Measurements from ENCODE around the gene NLRP4.
"Not testable (repeated sequence)": the region's sequence is repeated elsewhere in the genome, so short reads cannot be mapped to it uniquely, and the experiment has no call there.

NLRP4 gene

GRCh38 chr19:55877211-55877610 is 40.9 kb downstream of the NLRP4 start:
- DNase-seq (ENCODE audit: low read depth in 2 of 2) = no peak

GRCh38 chr19:55882626-55883025 is 46.3 kb downstream of the NLRP4 start:
- no peak for DNase-seq (ENCODE audit: low read depth in 2 of 2)

DNA sequence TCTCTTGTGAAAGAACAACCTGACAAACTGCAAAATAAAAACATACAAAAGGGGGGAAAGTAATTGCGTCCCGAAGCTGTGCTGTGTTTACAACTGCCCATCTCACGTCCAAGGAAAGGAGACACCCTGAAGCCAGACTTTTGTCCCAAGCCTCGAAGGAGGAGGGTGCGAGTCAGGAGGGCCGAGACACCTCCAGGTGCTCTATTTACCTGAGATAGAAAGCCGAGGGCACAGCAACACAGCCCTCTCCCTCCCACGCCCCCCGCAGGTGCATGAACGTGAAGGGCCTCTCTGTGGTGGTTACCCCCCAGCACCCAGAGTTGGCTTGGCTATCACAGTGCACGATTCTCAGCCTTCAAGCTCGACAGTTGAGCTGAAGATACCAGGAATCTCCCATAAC is 62.6 kb downstream of the NLRP4 start:
- DNase-seq (ENCODE audit: low read depth in 2 of 2) = no peak

- no peak for DNase-seq (ENCODE audit: low read depth in 2 of 2)
Measured at GRCh38 chr19:55901369-55902079, 65.2 kb downstream of the NLRP4 start.

GRCh38 chr19:55902080-55902751 is 65.9 kb downstream of the NLRP4 start:
- DNase-seq (ENCODE audit: low read depth in 2 of 2) = no peak

GRCh38 chr19:55907286-55907685 is 70.9 kb downstream of the NLRP4 start:
- no peak for DNase-seq (ENCODE audit: low read depth in 2 of 2)

- DNase-seq (ENCODE audit: low read depth in 2 of 2) = no peak
Measured at GRCh38 chr19:55907746-55908145, 71.4 kb downstream of the NLRP4 start.

GRCh38 chr19:55909801-55910200 is 73.5 kb downstream of the NLRP4 start:
- DNase-seq (ENCODE audit: low read depth in 2 of 2) = no peak

DNA sequence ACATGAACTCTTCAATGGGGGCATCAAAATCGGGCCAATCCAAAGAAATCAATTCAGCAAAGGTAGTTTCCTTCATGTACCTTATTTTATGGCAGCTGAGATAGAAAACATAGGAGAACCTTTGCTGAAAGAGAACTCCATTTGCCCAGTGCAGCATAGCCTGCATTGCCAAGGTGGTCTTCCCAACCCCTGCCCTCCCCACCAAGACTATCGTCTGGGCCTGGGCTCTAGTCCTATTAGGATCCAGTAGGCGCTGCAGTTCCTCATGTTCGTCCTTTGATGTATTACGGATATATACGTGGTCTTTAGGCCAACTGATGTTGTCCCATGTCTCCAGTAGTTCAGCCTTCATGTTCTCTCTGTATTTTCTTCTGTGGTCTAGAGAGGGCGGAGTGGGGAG is 76.6 kb downstream of the NLRP4 start:
- DNase-seq (ENCODE audit: low read depth in 2 of 2) = no peak

GRCh38 chr19:55913643-55914268 is 77.4 kb downstream of the NLRP4 start:
- DNase-seq (ENCODE audit: low read depth in 2 of 2) = no peak

GRCh38 chr19:55923556-55923955 is 87.2 kb downstream of the NLRP4 start:
- no peak for DNase-seq (ENCODE audit: low read depth in 2 of 2)

- no peak for DNase-seq (ENCODE audit: low read depth in 2 of 2)
Measured at GRCh38 chr19:55927991-55928390, 91.7 kb downstream of the NLRP4 start.

- not testable (repeated sequence) for DNase-seq (ENCODE audit: low read depth in 2 of 2)
Measured at GRCh38 chr19:55929258-55929657, 92.9 kb downstream of the NLRP4 start.

GRCh38 chr19:55930996-55931515 is 94.7 kb downstream of the NLRP4 start:
- no peak for DNase-seq (ENCODE audit: low read depth in 2 of 2)

Data from stimulated activated CD4-positive, alpha-beta T cell treated with anti-CD3 and anti-CD28 coated beads, Interleukin-15, amount 100 ng/mL, for 48 hours (primary cell).